ENCODE results near the gene MYBPC2. TPM values are rescaled to one million over a fixed set of nuclear protein-coding genes. Genes with fewer than 3 reads are reported as not detected.

The MYBPC2 gene
- total and polyA plus RNA-seq, 9 of the 15 experiments (the other 6 are each of a cell fraction or from before 2014, with no cell fraction given), result 0.01 to 0.14 (median 0.04) TPM; not detected in 6

DNA sequence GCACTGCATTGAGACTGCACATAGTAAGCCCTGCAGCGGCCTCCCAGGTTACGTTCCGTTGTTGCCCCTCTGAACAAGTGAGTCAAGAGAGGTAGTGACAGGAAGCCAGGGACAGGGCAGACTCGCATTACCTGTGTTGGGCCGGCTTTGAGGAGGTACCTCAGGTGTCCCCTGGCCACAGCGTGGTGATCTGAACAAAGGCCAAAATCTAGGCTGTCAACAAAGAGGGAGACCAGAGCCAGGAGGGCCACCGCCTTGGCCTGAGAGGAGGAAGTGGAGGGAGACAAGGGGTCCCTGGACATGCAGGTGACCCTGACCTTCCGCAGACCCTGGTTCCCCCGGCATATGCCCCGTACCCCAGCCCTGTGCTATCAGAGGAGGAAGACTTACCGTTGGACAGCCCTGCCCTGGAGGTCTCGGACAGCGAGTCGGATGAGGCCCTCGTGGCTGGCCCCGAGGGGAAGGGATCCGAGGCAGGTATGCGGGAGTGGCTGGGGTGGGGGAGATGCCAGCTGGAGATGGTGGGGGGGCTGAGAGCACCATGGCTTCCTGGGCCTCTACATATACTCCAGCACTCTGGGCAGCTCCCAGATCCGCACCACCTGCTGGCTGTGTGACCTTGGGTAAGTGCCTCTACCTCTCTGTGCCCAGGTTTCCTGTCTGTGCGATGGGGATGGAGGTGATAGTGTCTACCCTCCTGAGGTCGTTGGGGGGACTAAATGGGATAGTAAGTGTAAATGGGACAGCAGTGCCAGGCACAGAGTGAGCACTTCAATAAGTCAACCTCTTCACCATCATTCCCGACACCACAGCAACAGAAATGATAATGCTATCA, 9.2 kb upstream of the MYBPC2 start (continued):
- TF ChIP-seq BRCA1 (IDR thresholded peaks at IDR 0.05) (no peak), BRCA1 (CRISPR knock-in tag; IDR thresholded peaks at IDR 0.05) (no peak)

DNA sequence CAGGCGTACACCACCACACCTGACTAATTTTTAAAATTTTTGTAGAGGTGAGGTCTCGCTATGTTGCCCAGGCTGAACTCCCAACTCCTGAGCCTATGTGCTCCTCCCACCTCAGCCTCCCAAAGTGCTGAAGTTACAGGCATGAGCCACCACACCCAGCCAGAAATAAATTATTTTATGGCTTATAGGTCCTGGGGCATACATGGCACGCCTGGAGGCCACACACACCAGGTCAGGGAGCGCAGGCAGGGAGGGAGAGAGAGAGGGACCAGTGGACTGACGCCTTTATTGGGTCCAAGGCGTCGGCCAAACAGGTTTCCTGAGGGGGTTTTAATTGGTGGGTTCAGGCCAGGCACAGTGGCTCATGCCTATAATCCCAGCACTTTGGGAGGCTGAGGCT, 7.1 kb upstream of the MYBPC2 start:
- peaks cover 0 to 11% of the 10 kb centered on the region in 2 experiments; a peak in 2 of 5 replicates for H3K4me1 ChIP-seq (replicated peaks in 1 of 2; ENCODE audit: control insufficient read depth in 2 of 2, insufficient read depth in 2 of 2, low read length in 2 of 2)

More for the DNA sequence above, 7.1 kb upstream of the MYBPC2 start:
- ChIA-PET CTCF (ENCODE audit: low intra/inter-chr PET ratio) (no interaction called here), POLR2A (no interaction called here)
- H3K27me3 ChIP-seq (ENCODE audit: control insufficient read depth in 2 of 2, insufficient read depth in 2 of 2, low read length in 2 of 2), result no peaks in the 10 kb centered on the region
- in situ Hi-C loops (cut with MboI), result no loop called here
- H3K4me2 ChIP-seq (ENCODE audit: insufficient read depth, low read length), result no peak overlapping the region
- 61% methylated on average over 7 of the region's 7 CpGs for WGBS (ENCODE audit: insufficient coverage, low coverage, missing lambda C conversion rate)
- no peak overlapping the region for H2AFZ ChIP-seq (ENCODE audit: low read depth, low read length)
- TF ChIP-seq SAFB2 (IDR thresholded peaks at IDR 0.05; ENCODE audit: borderline replicate concordance, low read depth, low read length, severe bottlenecking), result no peak
- FAIRE-seq (no peak), DNase-seq (ENCODE audit: extremely low read depth in 1 of 4, low spot score in 3 of 4) (no peak), ATAC-seq (no peak)
- H3K9ac ChIP-seq (ENCODE audit: insufficient read depth in 1 of 2, low read depth in 2 of 2, low read length in 2 of 2), result no peak overlapping the region; a peak in 1 of 4 replicates
- no peaks in the 10 kb centered on the region for H3K36me3 ChIP-seq (ENCODE audit: control insufficient read depth, insufficient read depth, low read length)
- intact Hi-C loops (cut with micrococcal nuclease), result no loop called here
- no peak overlapping the region for H3K4me3 ChIP-seq
- no peaks in the 10 kb centered on the region for H3K79me2 ChIP-seq (ENCODE audit: control insufficient read depth, insufficient read depth, low read length)
- H3K9me3 ChIP-seq (replicated peaks; ENCODE audit: control insufficient read depth, insufficient read depth, low read depth, low read length), result no peaks in the 10 kb centered on the region
- no peak overlapping the region for H3K27ac ChIP-seq (ENCODE audit: extremely low read depth, low read depth, low read length)
- no peaks in the 10 kb centered on the region for H3K9me1 ChIP-seq (ENCODE audit: control insufficient read depth, insufficient read depth, low read length)
- no peaks in the 10 kb centered on the region for H4K20me1 ChIP-seq (replicated peaks; ENCODE audit: control insufficient read depth, insufficient read depth, low read length)
- no TSS peak for BruUV-seq (replicated peaks)

Measured in K562 (cell line).